Measurements from ENCODE around the gene GPR62.
"Not testable (repeated sequence)": the region's sequence is repeated elsewhere in the genome, so short reads cannot be mapped to it uniquely, and the experiment has no call there.

The GPR62 gene, protein sequence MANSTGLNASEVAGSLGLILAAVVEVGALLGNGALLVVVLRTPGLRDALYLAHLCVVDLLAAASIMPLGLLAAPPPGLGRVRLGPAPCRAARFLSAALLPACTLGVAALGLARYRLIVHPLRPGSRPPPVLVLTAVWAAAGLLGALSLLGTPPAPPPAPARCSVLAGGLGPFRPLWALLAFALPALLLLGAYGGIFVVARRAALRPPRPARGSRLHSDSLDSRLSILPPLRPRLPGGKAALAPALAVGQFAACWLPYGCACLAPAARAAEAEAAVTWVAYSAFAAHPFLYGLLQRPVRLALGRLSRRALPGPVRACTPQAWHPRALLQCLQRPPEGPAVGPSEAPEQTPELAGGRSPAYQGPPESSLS

DNA sequence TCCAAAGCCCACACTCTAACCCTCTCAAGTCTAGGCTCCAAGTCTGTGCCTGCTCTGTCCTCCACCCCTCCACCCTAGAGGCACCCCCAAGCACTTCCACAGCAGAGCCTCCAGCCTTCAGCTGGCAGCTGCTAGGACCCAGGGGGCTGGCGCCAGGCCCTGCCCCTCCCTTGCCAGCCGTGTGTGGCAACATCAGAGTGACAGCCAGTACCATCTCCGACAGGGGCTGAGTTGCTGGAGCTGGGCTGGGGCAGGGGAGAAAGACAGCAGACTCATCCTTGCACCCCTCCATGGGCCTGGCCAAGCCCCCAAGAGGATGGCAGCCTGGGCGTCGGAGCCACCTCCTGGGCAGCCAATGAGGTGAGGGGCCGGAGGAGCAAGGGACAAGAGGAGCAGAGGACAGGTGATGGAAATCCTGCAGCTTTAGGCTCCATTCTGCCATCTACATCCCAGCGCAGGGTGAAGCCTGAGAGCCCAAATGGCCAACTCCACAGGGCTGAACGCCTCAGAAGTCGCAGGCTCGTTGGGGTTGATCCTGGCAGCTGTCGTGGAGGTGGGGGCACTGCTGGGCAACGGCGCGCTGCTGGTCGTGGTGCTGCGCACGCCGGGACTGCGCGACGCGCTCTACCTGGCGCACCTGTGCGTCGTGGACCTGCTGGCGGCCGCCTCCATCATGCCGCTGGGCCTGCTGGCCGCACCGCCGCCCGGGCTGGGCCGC lies at the start of gene GPR62:
GPR62 (plus strand) TSS at position 207 of the 718 bp plus-strand sequence; CDS start at position 479, 272 bp downstream.
- DNase-seq: no peak

DNA sequence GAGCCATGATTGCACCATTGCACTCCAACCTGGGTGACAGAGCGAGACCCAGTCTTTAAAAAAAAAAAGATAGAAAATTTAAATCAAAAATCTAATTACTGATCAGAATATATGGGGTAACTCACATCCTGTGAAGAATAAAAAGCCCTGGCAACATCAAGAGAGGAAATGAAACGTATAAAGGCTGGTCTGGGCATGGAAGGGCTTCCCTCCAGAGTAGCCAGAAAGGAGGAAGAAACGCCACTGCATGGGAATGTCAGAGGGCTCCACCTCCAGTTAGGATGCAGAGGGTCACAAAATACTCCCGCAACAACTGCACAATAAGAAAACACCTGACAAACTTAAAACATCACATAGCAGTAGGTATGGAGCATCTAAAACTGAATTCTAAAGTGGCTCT lies 47.2 kb upstream of the GPR62 start:
- no peak for DNase-seq

DNA sequence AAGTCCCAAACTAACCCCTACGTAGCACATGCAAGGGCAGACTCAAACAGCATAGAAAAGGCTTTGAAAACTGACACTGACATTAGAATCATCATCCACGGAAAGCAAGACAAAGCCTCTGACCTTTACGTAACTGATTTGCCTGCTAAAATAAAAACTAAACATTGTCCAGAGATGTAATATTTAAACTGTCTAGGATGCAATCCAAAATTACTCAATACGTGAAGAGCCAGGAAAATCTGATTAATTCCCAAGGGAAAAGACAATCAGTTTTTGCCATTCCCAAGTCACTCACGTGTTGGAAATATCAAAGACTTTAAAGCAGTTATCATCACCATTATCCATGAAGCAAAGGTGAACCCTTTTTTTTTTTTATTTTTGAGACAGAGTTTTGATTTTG lies 38.8 kb upstream of the GPR62 start:
- no peak for DNase-seq

DNA sequence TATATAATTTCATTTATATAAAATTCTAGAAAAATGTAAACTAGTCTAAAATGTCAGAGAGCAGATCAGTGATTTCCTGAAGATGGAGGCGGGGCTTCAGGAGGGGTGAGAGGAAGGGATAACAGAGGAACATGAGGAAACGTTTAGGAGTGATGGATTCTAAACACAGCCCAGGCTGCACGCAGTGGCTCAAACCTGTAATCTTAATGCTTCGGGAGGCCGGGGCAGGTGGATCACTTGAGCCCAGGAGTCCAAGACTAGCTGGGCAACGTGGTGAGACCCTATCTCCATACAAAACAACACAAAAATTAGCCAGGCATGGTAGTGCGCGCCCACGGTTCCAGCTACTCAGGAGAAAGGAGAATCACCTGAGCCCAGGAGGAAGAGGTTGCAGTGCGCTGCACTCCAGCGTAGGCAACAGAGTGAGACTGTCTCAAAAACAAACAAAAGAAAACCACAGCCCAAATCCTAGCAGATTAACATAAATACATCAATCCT lies 34.1 kb upstream of the GPR62 start:
- no peak for DNase-seq

DNA sequence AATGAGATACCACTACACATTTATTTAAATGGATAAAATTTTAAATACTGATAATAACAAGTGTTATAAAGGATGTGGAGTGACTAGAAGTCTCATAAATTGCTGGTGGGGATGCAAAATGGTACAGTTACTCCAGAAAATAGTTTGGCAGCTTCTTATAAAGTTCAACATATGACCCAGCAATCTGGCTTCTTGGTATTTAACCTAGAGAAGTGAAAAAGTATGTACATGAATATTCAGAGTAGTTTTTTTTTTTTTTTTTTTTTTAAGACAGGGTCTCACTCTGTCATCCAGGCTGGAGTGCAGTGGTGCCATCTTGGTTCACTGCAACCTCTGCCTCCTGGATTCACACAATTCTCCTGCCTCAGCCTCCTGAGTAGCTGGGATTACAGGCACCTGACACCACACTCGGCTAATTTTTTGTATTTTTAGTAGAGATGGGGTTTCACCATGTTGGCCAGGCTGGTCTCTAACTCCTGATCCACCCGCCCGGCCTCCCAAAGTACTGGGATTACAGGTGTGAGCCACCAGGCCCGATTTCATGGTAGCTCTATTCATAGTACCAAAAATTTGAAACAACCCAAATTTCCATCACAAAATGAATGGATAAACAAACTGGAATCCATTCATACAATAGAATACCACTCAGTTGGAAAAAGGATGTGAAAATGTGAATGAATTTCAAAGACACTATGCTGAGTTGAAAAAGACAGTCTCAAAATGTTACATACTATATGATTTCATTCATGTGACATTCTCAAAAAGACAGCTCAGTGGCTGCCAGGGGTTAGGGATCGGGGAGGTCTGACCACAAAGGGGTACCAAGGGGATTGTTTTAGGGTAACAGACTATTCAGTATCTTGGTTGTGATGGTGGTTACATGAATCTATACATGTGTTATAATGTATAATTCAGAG lies 27.9 kb upstream of the GPR62 start:
- DNase-seq: no peak

DNA sequence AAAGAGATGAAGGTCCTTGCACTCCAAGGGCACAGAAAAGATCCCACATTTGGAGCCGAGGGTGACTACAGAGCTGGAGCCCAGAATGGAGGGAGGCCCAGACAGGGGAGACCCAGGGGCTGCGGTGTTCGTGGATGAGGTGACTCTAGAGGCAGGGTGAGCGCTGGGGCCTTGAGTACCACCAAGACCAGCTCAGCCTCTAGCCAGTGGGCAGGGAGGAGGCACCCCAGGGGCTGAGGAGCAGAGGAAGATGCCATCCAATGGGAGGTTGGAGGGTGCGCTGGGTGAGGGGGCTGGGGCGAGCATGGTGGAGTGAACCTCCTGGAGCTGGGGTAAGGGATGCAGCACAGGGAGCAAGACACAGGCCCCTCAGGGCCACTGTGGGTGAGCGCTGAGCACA lies 26.7 kb upstream of the GPR62 start:
- no peak for DNase-seq

DNA sequence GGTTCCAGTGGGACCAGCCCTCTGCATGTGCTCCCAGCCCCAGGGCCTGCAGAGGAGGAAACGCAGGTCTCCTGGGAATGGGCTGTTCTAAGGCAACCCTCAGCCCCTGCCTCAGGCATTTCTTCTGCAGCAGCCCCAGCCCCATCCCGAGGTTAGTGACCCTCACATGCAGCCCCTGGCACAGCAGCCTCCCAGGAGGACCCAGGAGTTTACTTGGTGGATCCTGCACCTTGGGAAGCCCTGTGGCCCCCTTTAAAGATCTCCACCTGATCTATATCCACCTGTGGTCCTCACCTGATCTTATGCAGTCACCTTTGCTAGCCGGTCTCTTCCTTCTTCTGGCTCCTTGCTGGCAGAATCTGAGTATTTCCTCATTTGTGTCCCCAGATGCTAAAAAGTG lies 26.2 kb upstream of the GPR62 start:
- not testable (repeated sequence) for DNase-seq

DNA sequence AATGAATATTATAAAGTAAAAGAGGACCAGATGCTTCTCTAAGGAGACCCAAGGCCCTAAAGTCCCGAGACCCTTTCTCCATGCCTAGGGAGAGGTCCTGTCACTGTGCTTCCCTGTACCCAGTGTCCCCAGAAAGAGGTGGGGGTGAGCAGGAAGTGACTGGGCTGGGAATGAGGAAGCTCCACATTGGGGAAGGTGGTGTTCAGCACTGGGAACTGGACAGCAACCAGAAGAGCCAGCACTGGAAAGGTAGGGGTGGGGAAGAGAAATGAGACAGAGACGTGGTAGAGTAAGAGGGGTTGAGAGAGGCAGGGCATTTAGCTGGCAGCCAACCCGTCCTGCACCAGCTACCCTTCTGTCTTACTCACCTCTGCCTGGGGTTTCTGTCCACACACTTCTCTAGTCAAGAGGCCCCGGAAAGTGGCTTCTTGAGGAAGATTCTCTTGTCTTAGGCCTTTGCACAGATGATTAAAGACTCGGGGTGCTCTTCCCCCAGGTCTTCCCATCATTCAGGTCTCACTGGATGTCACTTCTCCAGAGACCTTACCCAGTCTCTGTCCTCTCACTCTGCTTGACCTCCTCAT lies 25.7 kb upstream of the GPR62 start:
- DNase-seq: no peak

DNA sequence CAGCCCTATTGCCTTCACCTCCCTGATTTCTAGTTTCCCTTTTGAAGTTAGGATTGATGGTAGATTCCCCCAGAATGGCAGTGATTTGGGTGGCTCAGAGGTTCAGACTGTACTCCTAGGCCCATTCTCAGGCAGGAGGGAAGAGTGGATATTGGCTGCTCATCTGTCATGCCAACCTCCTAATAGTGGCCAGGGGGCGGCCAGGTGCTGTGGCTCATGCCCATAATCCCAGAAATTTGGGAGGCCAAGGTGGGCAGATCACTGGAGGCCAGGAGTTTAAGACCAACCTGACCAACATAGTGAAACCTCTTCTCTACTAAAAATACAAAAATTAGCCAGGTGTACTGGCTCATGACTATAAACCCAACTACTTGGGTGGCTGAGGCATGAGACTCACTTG lies 24.7 kb upstream of the GPR62 start:
- no peak for DNase-seq

DNA sequence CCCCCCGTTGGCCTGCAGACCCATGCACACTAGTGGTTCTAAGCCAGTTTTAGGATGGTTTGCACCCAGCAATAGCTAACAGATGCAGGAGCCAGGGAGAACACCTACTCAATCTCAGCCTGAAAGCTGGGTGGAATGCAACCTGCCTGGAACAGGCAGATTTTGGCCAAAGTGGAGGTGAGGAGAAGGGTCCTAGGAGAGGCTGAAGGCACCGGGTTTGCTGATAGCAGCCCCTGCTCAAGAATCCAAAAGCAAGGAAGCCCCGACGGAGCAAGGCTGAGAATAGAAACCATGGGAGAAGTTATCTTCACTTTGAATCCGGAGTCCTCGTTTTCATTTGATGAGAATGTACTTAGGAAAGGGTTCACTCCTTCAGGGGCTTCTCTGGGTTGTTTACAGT lies 23.4 kb upstream of the GPR62 start:
- DNase-seq: no peak

DNA sequence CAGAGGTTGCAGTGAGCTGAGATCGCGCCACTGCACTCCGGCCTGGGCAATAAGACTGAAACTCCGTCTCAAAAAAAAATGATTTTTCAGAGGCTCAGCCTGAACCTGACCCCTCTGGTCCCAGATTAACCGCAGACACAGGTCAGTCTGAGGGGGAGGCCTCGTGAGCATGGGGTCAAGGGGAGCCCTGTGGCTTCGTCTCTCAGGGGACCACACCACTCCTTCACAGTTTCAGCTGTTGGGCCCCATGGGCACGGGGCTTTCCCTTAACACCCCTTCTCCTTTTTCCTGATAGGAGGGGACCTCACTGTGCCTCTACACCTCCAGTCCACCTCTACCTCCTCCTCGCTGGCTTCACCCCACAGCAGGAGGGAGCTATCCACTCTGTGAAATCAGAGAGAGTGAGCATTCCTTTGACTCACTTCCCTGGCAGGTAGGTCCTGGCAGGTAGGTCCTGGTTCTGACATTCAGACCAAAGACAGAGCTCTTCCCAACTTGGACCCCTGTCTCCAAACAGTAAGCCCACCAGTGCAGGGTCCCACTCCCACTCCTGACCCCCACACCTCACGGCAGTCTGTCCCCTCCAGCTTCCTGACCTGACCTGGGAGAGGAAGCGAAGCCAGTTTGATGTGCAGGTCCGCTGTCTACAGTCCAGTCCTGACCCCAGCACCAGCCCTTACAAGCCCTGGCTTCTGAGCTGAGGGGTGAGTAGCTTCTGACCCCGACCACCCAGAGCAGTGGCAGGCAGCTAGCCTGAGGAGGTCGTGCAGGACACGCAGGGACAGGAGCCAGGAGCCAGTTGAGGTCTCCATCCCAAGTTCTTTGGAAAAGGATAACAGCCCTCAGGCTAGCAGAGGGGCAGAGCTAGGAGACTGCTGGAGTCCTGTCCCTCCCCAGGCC lies 22.5 kb upstream of the GPR62 start:
- no peak for DNase-seq

DNA sequence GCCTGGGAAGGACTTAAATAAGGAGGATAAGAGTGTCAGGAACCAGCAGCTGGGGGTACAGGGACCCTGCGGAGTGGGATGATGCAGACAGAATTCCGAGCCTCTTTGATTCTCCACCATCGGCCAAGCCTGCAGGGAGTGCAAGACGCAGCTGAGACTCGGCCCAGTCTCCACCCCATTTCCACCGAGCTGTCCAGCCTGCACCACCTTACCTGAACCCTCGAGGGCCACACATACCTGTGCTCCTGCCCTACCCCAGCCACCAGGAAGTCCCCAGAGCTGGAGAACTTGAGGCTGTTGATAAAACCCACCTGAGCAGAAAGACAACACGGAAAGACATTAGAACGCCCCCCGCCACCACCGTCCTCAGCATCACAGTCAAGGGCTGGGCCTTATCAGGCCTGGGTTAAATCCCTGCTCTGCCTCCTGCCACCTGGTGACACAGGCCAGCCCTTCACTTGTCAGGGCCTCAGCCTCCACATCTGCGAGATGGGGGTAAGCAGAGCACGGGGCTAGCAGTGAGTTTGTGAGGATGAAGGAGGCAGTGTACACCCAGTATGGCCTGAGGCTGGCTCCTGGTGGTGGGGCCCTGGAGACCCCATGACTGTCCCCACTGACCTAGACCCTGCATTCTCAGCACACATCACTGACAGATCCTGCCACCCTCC lies 21.6 kb upstream of the GPR62 start:
- no peak for DNase-seq

DNA sequence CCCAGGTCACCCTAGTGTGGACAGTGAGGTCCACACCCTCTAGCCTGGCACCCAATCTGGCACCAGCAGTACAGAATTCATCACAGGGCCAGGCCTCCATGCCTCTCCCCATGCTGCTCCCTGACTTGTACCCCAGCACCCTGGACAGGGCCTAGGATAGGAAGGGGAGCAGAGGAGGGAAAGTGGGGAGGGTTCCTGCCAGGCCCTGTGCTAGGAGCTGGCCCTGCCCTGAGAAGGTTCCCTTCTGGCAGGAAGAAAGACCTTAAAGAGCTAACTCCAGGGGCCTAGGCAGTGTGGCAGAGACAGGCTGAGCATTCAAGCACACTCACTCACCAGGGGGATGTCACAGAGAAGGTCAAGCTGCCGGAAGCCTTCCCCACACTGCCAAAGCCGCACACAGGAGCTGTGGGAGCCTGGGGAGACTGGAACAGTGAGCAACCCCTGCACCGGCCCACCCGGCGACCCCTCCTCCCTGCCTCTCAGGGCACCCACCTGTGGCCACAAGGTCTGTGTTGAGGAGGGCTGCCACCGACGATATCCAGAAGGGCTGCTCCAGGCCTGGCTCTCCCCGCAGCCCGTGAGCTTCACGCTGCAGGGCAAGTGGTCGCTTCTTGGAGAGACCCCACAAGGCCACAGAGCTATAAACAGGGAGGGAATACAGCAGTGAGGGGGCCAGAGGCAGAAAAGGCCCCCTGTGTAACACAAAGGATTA lies 20.9 kb upstream of the GPR62 start:
- no peak for DNase-seq

DNA sequence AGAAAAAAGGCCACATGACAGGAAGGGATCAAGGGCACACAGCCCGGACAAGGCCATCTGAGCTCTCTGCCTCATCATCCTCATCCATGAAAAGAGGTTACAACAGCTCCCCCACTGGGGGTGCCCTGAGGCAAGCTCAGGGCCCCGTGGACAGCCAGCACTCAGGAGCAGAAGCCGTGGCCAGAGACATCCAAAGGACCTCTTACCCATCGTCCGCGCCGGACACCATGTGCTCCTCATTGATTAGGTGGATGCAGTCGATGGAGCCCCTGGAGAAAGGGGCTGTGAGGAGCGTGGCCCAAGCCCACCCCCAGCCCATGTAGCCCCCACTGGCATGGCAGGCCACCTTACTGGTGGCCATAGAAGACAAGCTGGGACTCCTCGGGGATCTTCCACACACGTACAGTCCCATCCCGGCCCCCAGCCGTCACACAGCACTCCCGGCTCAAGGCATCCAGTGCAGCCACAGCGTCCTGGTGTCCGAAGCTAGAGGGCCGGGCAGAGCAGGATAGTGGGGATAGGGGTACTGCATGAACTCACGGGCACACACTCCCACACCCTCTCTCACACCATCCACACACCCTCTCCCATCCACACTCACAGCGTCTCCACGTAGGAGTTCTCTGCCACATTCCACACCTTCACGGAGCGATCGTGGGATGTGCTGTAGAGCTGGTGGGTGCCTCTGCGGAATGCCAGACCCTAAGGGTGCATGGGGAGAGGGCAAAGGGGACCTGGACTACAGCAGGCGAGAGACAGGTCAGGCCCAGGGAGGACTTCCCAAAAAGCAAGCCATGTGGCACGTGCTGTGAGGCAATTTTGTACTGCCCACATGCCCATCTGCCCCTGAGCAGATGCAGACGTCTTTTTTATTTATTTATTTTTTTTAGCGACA lies 19.9 kb upstream of the GPR62 start:
- DNase-seq: no peak

DNA sequence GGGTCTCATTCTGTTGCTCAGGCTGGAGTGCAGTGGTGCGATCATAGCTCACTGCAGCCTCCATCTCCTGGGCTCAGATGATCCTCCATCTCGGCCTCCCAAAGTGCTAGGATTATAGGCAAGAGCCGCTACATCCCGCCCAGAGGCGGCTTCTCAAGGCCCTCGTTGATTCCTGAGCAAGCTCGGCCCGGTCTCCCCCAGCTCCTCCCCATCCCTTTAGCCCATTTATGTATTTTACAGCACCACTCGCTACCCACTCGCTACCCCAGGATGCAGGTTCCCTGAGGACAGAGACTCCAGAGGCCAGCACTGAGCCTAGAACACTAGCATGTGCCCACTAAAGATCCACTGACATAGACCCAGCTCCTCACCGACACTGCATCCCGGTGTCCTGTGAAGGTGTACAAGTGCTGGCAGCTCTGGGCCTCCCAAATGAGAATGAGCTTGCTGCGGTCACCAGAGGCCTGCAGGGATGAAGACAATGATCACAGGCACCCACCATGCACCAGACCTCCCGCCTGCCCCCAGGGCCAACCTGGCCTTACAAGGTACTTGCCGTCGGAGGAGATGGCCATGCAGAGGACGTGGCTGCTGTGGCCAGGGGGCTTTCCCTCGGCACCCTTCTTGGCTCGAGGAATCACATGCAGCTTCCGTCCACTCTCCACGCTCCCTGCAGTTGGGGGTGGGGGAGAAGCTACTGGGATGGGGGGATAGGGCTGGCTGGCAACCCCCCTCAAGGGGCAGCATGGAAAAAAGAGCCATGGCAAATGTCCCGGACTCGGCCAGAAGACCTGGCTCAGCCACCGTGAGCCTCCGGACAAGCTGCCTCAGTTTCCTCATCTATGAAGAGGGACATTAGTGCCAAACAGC lies 19.1 kb upstream of the GPR62 start:
- DNase-seq: no peak

DNA sequence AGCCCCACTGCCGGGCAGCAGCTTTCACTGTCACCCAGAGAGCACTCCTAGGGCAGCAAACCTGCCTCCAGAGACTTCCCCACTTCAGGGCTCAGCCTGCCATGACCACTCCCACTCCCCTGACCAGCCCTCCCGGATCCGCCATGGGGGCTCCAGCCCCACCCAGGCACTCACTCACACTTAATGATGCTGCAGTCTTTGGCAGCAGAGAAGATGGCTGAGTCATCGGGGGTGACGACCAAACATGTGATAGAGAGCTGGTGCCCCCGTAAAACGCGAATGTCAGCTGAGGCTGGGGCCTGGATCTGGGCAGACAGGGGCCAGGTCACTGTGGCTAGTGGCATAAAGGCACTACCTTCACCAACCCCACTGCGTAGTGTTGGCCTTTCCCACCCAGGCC lies 18.2 kb upstream of the GPR62 start:
- DNase-seq: no peak

DNA sequence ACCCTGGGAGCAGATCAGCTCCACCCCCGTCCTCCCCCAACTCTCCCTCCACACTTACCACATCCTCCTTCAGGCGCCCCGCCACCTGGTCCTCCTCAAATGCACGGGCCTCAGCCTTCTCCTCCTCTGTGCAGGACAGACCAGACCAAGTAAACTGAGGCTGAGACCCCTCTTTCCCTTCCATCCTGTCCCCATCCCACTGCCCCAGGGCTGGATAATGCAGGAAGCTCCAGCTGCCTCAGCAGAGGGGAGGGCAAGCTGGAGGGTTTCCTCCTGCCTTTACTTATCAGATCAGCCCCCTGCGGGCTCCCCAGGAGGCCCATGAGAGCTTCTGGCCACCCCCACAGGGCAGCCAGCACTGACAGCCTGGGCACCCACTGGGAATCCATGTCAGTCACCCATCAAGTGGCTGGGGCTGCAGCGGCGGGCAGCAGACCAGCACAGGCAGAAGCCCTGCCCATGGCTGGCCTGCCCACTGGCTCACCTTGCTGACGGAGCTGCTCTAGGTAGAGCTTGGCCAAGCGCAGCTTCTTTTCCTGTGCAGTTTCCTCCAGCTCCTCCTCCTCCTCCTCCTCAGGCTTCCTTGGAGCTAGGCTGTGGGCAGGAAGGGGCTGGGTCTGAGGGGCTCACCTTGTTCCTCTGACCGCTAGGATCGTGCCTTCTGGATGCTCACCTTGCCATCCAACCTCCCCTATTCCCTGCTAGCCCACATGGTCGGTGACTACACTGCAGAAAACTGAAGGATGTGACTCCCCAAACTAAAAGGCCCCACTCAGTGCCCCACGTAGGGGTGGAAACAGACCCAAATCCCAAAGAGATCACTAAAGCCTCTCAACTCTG lies 17.4 kb upstream of the GPR62 start:
- DNase-seq: no peak
